GM12878 (cell line): ENCODE measurements around the gene SCN10A. TPM values are rescaled to one million over a fixed set of nuclear protein-coding genes. Genes with fewer than 3 reads are reported as not detected.

Experiments
- ATAC-seq: fragments of 200-7000 bp; cut with Tn5 transposase; 3 replicates; pipeline ENCODE4 v1.9.1; 2020; ENCODE audit warnings: mild to moderate bottlenecking, moderate library complexity
- BruUV-seq: library from RNA; stranded (reverse); fragments of 400-500 nt; replicated peaks from 2 replicates; lab custom pipeline; 2021; lab: Mats Ljungman, UMichigan
- CTCF ChIA-PET: fragments of 300-600 bp; sonication (Branson Sonifier 250); formaldehyde crosslinking; extraction: SDS; loops from one replicate; lab custom pipeline; 2021; ENCODE audit warnings: inconsistent platforms; lab: Yijun Ruan, JAX
- POLR2A ChIA-PET: fragments of 350-600 bp; formaldehyde crosslinking; extraction: SDS; loops from one replicate; lab custom pipeline; 2021; ENCODE audit warnings: inconsistent platforms; lab: Charles Lee
- RAD21 ChIA-PET: fragments of 300-600 bp; sonication (Branson Sonifier 250); formaldehyde crosslinking; loops from one replicate; lab custom pipeline; 2023; ENCODE audit warnings: antibody characterized with exemption; ENCODE audit not compliant: unreplicated experiment; lab: Charles Lee
- SMC1A ChIA-PET: fragments of 300-600 bp; sonication (Branson Sonifier 250); formaldehyde crosslinking; loops from one replicate; lab custom pipeline; 2023; ENCODE audit not compliant: unreplicated experiment, uncharacterized antibody; lab: Charles Lee
- DNase-seq: peaks from one replicate; pipeline ENCODE4 v3.0.0-alpha.2; 2011; ENCODE audit warnings: low read depth, low spot score
- FAIRE-seq: peaks from 3 replicates; lab custom pipeline; 2011; peaks lifted over from hg19 to GRCh38; lab: Jason Lieb, UNC
- H2AFZ ChIP-seq: 2 replicates; pipeline ENCODE4 v1.6.0; 2011; ENCODE audit warnings: low read depth, low read length, control low read depth; ENCODE audit not compliant: control insufficient read depth
- H3K27ac ChIP-seq: 2 replicates; pipeline ENCODE4 v1.5.1; 2011; ENCODE audit warnings: control low read depth; ENCODE audit not compliant: control insufficient read depth, insufficient read depth
- H3K27me3 ChIP-seq, 2 experiments: replicated peaks in 1 of 2; 2 replicates each; pipeline versions ENCODE4 v1.6.0 to v1.6.1; 2011; ENCODE audit warnings: low read length in 1 of 2; ENCODE audit not compliant: control insufficient read depth in 2 of 2, insufficient read depth in 2 of 2
- H3K36me3 ChIP-seq, 2 experiments: 2 replicates each; pipeline ENCODE4 v1.5.1; 2011; ENCODE audit warnings: low read length in 1 of 2; ENCODE audit not compliant: control insufficient read depth in 2 of 2, insufficient read depth in 2 of 2
- H3K4me1 ChIP-seq: 2 replicates; pipeline ENCODE4 v1.6.1; 2011; ENCODE audit warnings: mild to moderate bottlenecking, low read length, moderate library complexity, mixed read lengths; ENCODE audit not compliant: control insufficient read depth, insufficient read depth
- H3K4me2 ChIP-seq: 2 replicates; pipeline ENCODE4 v1.6.0; 2011; ENCODE audit warnings: control low read depth; ENCODE audit not compliant: control insufficient read depth, insufficient read depth
- H3K4me3 ChIP-seq: fragments of 200-600 bp; sonication (generic); 2 replicates; pipeline ENCODE4 v1.5.1; 2016
- H3K79me2 ChIP-seq: 2 replicates; pipeline ENCODE4 v1.6.0; 2011; ENCODE audit warnings: low read length; ENCODE audit not compliant: control insufficient read depth, insufficient read depth
- H3K9ac ChIP-seq: 2 replicates; pipeline ENCODE4 v1.8.0; 2011; ENCODE audit warnings: low read length, control low read depth, mixed read lengths; ENCODE audit not compliant: control insufficient read depth, insufficient read depth
- H3K9me3 ChIP-seq: replicated peaks from 3 replicates; pipeline ENCODE4 v1.5.1; 2011; ENCODE audit warnings: mild to moderate bottlenecking, low read length; ENCODE audit not compliant: control insufficient read depth, insufficient read depth
- H4K20me1 ChIP-seq: 2 replicates; pipeline ENCODE4 v1.6.0; 2011; ENCODE audit not compliant: control insufficient read depth, insufficient read depth
- BCL3 ChIP-seq: IDR thresholded peaks from 2 replicates; pipeline ENCODE4 v1.6.1; 2011; ENCODE audit warnings: borderline replicate concordance, low read depth, mild to moderate bottlenecking, moderate library complexity, low read length; ENCODE audit not compliant: insufficient read depth, poor library complexity, severe bottlenecking
- HDGF ChIP-seq: fragments of 450-650 bp; IDR thresholded peaks from 2 replicates; pipeline ENCODE4 v1.6.1; 2016; ENCODE audit warnings: antibody characterized with exemption
- TBL1XR1 ChIP-seq: IDR thresholded peaks from 2 replicates; pipeline ENCODE4 v1.6.1; 2012; ENCODE audit warnings: low read depth, low read length, improper control_type of control experiment
- ZNF687 ChIP-seq: fragments of 450-650 bp; IDR thresholded peaks from 2 replicates; pipeline ENCODE4 v1.6.1; 2017; ENCODE audit warnings: mild to moderate bottlenecking, moderate library complexity
- WGBS: methylation state at CpG from one replicate; pipeline ENCODE4 v1.1.6; 2016; ENCODE audit warnings: low lambda C conversion rate; ENCODE audit not compliant: insufficient replicate concordance, insufficient coverage; ENCODE audit errors: missing lambda C conversion rate; 5-methylcytosine and 5-hydroxymethylcytosine counted together
- in situ Hi-C: fragments of 300-500 bp; cut with MboI; formaldehyde crosslinking; loops from 9 replicates; pipeline ENCODE4 v1.14.3; 2018; ENCODE audit warnings: mixed read lengths
- intact Hi-C: fragments of 100-400 bp; cut with micrococcal nuclease; formaldehyde crosslinking; loops from one replicate; pipeline ENCODE4 v1.14.2; 2022; ENCODE audit not compliant: unreplicated experiment
- polyA plus RNA-seq, 11 experiments: library from polyadenylated mRNA; depleted of rRNA in 4 of 11; unstranded in 6 of 11; stranded (reverse) in 5 of 11; fragments of >200 nt; fragmentation: Nextera tagmentation in 4 of 11; fragmentation: Illumina TruSeq in 1 of 11; extraction: Ambion mirVana in 4 of 11; extraction: Trizol in 1 of 11; gene quantifications; 1 replicate in 1 of 11; 2 replicates in 10 of 11; pipeline versions ENCODE4 v1.2.1 to v1.2.3, GENCODE V29; 2011 to 2016; ENCODE audit warnings: inconsistent platforms in 2 of 11, missing spikeins in 2 of 11, low read depth in 1 of 11
- total RNA-seq, 4 experiments: library from RNA; depleted of rRNA in 3 of 4; stranded (reverse); fragments of >200 nt in 3 of 4; fragmentation: Illumina TruSeq in 1 of 4; extraction: Trizol in 1 of 4; gene quantifications; 2 replicates each; pipeline versions ENCODE4 v1.2.1 to v1.2.3, GENCODE V29; 2013 to 2021
- TF ChIP-seq, protein P1 (sequence below): IDR thresholded peaks from 2 replicates; pipeline ENCODE4 v1.6.1; 2011; ENCODE audit warnings: borderline replicate concordance, low read depth, mild to moderate bottlenecking, moderate library complexity, mixed read lengths, low read length; ENCODE audit not compliant: insufficient read depth; ENCODE audit errors: extremely low read length

Gene SCN10A
- total and polyA plus RNA-seq, 10 of the 15 experiments (the other 5 are each of a cell fraction or from before 2014, with no cell fraction given), result not detected

DNA sequence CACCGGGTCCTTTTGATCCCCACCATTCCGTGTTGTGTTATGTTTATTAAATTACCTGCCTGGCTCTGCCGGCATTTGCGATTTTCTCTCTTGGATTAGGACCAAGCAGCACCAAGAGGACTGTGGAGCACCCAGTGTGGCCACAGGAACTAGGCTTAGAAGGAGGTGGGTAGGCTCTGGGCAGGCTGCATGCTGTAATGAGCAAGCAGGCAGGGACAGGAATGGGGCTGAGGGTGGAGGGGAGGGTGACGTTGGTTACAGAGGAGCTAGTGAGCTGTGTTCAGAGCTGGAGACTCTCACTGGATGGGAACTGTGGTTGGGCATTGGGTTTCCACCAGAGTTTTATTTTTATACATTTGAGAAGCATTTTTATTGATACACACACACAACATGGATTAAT lies 158.6 kb downstream of the SCN10A start:
- no peak overlapping the region for H3K27ac ChIP-seq
- CTCF ChIA-PET, result interaction anchor here (0.9 to 9.7 kb wide), 2 partner anchors 136 to 311 kb away, joined by 3 to 66 read pairs; partner anchors contain the start of gene XYLB
- no peak for FAIRE-seq
- no peaks in the 10 kb centered on the region for H3K4me1 ChIP-seq
- H3K9me3 ChIP-seq, result peaks cover 1% of the 10 kb centered on the region; the same call in 1 of the 3 replicates
- TF ChIP-seq HDGF, result no peak
- TF ChIP-seq, protein P1, sequence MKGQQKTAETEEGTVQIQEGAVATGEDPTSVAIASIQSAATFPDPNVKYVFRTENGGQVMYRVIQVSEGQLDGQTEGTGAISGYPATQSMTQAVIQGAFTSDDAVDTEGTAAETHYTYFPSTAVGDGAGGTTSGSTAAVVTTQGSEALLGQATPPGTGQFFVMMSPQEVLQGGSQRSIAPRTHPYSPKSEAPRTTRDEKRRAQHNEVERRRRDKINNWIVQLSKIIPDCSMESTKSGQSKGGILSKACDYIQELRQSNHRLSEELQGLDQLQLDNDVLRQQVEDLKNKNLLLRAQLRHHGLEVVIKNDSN, result no peak
- TF ChIP-seq ZNF687, result no peak
- TF ChIP-seq BCL3, result no peak
- TF ChIP-seq TBL1XR1, result no peak
- TF ChIP-seq, all 136 proteins: peak for 0
- SMC1A ChIA-PET, result interaction anchor here (1.6 kb wide), 1 partner anchor 12 kb away, joined by 3 read pairs; no protein-coding TSS in a partner anchor
- no peak overlapping the region for H3K4me3 ChIP-seq
- no TSS peak for BruUV-seq
- no peaks in the 10 kb centered on the region for H4K20me1 ChIP-seq
- intact Hi-C loops, result loop anchor here (10.0 kb wide), 3 partner anchors 163 to 347 kb away; partner anchors contain the start of gene EXOG
- H3K4me2 ChIP-seq, result no peak overlapping the region
- no peaks in the 10 kb centered on the region for H3K36me3 ChIP-seq
- RAD21 ChIA-PET, result no interaction called here
- no peak for DNase-seq
- no peak for ATAC-seq
- H3K27me3 ChIP-seq, result no peaks in the 10 kb centered on the region
- in situ Hi-C loops, result no loop called here
- 28% methylated on average over 5 of the region's 5 CpGs for WGBS
- H3K79me2 ChIP-seq, result no peaks in the 10 kb centered on the region
- no peak overlapping the region for H3K9ac ChIP-seq
- H2AFZ ChIP-seq, result no peak overlapping the region
- POLR2A ChIA-PET, result no interaction called here
